Spinal cord (tissue), 10 donors: ENCODE results near the gene BBX. TPM values are rescaled to one million over a fixed set of nuclear protein-coding genes. Genes with fewer than 3 reads are reported as not detected.

Experiments
- DNase-seq, 6 donors: peaks; one replicate each; pipeline versions ENCODE4 v3.0.0 to v3.0.0-alpha.2; 2013 to 2015; ENCODE audit warnings: low spot score in 6 of 6, low read depth in 4 of 6
- H3K27ac ChIP-seq: one replicate; pipeline ENCODE4 v1.5.1; 2013; ENCODE audit warnings: low read depth, low read length, control low read depth
- H3K27me3 ChIP-seq: one replicate; pipeline ENCODE4 v1.6.1; 2013; ENCODE audit warnings: low read length; ENCODE audit not compliant: control insufficient read depth, insufficient read depth
- H3K36me3 ChIP-seq: one replicate; pipeline ENCODE4 v1.6.1; 2013; ENCODE audit warnings: low read length; ENCODE audit not compliant: control insufficient read depth, insufficient read depth
- H3K4me1 ChIP-seq: one replicate; pipeline ENCODE4 v1.6.1; 2013; ENCODE audit warnings: low read length; ENCODE audit not compliant: control insufficient read depth, insufficient read depth
- H3K4me3 ChIP-seq: one replicate; pipeline ENCODE4 v1.5.1; 2013; ENCODE audit warnings: low read depth, low read length, control low read depth
- H3K9me3 ChIP-seq: one replicate; pipeline ENCODE4 v1.6.1; 2013; ENCODE audit warnings: low read length; ENCODE audit not compliant: control insufficient read depth, insufficient read depth
- WGBS: methylation state at CpG from one replicate; pipeline ENCODE4 v1.1.5; 2013; ENCODE audit warnings: missing lambda C conversion rate; ENCODE audit not compliant: insufficient coverage; 5-methylcytosine and 5-hydroxymethylcytosine counted together
- polyA plus RNA-seq, 2 donors: library from polyadenylated mRNA; unstranded; fragments of 120-200 nt; gene quantifications; one replicate each; pipeline ENCODE4 v1.2.1, GENCODE V29; 2013; ENCODE audit not compliant: insufficient read length in 2 of 2
- total RNA-seq, 2 donors: library from RNA; depleted of rRNA in 1 of 2; stranded (reverse); fragments of 120-200 nt in 1 of 2; fragments of >200 nt in 1 of 2; gene quantifications; one replicate each; pipeline versions ENCODE4 v1.2.3 to v1.2.4, GENCODE V29; 2013 to 2014
- donor health status: healthy.

The BBX gene
- total and polyA plus RNA-seq, 4 donors = 20.6 to 72.0 (median 49.1) TPM

DNA sequence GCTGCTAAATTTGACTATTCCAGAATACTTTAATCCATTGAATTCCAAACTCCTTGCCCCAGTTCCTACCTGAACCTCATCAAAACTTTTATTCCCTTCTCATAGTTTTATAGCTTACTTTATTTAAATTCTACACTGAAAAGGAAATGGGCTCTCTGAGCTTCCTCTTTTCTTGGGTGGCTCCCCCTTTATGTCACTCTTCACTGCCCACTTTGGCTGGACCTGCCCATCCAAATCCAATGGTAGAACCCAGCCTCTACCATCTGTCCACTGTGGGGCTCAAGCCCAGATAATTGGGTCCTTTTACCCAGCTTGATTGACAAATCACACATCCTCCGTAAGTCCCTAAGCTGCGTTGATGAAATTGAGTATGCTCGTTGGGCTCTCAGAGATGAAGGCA, 216.5 kb downstream of the BBX start:
- no peak overlapping the region for H3K4me3 ChIP-seq
- DNase-seq = no peak
- no peaks in the 10 kb centered on the region for H3K4me1 ChIP-seq
- WGBS = 41% methylated on average over 2 of the region's 3 CpGs
- no peaks in the 10 kb centered on the region for H3K27me3 ChIP-seq
- H3K36me3 ChIP-seq = no peaks in the 10 kb centered on the region
- no peaks in the 10 kb centered on the region for H3K9me3 ChIP-seq
- H3K27ac ChIP-seq = no peak overlapping the region

DNA sequence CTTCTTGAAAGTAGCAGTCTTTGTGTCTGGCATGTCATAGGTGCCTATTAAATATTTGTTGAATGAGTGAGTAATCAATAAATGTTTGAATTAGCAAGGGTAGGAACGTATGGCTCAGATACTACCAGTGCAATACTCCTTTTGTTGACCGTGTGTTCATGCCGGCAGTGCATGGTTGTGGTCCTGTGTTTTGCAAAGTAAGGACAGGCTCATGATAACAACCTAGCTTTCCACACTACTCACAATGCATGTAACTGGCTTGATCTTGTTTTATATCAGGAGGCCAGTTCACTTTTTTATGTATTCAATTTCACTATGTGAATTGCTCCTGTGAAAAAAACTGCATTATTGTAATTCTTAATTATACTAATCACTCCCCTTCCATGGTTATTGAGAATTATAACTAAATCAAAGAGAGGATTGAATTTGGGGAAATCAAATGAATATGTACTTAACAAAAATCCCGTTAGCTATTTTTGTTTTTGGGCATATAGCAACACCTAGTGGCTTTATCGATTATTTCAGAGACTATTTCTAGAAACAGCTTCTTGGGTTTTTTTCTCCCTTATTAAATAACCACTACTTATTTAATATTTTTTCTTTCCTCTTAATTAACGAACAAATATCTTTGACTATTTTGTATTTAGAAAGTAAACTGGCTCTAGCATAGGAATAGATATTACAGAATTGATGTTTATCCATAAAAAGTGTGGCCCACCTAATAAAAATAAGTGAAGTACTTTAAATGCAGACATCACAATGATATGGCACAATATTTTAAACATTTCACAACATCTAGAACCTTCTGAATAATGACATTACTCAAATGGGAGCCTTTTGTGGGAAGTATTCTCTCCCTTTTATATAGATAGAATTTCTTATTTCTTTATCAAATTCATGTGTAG, 218.5 kb downstream of the BBX start:
- H3K9me3 ChIP-seq = no peaks in the 10 kb centered on the region
- WGBS = no CpG with 5 or more reads among the region's 6 CpGs
- DNase-seq = peak in 5 of 6 donors; percentile 29 to 88 (median 39)
- no peaks in the 10 kb centered on the region for H3K36me3 ChIP-seq
- H3K27me3 ChIP-seq = no peaks in the 10 kb centered on the region
- H3K4me3 ChIP-seq = no peak overlapping the region
- no peaks in the 10 kb centered on the region for H3K4me1 ChIP-seq
- no peak overlapping the region for H3K27ac ChIP-seq

DNA sequence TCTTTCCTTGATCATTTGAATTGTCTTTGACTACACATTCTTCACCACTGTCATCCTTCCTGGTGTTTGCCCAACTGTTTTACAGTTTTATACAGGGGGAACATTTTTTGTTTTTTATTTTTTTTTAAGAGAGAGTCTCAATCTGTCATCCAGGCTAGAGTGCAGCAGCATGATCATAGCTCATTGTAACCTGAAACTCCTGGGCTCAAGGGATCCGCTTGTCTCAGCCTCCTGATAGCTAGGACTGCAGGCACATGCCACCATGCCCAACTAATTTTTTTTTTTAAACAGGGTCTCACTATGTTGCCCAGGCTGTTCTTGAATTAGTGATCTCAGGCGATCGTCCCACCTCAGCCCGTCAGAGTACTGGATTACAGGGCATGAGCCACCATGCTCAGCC, 222.6 kb downstream of the BBX start:
- no peaks in the 10 kb centered on the region for H3K36me3 ChIP-seq
- H3K4me1 ChIP-seq = no peaks in the 10 kb centered on the region
- H3K4me3 ChIP-seq = no peak overlapping the region
- no peaks in the 10 kb centered on the region for H3K9me3 ChIP-seq
- WGBS = 95% methylated on average over 3 of the region's 4 CpGs
- no peak overlapping the region for H3K27ac ChIP-seq
- H3K27me3 ChIP-seq = no peaks in the 10 kb centered on the region
- DNase-seq = no peak

DNA sequence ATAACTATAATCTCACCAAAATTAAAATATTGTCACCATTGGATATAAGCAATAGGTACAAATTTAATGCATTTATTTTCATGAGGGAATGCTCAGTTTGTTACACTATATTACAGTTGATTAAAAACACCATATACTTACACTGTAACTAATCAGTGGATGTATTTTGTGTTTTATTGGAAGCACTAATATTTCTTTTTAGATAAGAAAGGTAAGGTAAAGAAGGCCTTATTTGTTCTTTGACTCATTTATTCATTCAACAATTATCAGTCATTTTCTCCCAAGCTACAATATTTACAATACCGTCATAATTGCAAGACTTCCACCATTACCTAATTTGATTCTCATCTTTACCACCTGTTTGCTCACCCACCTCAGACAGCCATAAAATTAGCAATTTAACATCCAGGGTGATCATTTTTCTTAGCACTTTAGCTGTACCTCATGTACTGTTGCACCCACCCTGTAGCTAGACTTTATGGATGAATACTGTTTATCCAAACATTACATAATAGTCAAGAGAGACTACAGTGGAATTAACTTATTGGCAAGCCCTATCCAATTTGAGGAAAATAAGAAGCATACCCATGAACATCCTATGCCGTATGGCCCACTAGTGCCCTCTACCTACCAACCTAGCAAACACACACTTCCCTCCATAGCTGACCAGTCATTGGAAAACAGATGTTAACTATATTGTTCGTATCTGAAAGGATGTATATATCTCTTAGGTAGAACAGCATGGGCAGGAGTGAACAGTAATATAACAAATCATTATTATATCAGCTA, 229.6 kb downstream of the BBX start:
- Histone ChIP-seq H3K4me3 (no peak overlapping the region), H3K36me3 (no peaks in the 10 kb centered on the region), H3K27ac (no peak overlapping the region), H3K9me3 (no peaks in the 10 kb centered on the region), H3K27me3 (no peaks in the 10 kb centered on the region), H3K4me1 (no peaks in the 10 kb centered on the region)
- WGBS = 93% methylated on average over 1 of the region's 3 CpGs
- DNase-seq = no peak

DNA sequence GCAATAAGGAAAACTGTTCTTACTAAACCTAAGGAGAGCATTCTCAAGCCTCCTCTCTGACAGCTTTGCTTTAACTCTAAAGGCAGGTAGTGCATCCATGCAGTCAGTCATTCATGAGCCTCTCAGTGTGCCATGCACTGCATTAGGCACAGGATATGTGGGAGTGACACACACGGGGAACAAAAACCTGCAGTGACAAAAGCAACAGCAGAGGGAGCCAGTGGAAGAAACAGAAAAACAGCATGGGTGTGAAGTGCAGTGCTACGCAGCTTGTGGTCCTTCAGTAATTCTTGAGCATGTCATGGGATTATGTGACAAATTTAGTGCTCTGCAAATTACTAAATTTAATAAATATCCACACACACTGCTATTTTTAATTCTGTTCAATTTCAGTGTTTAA, 230.7 kb downstream of the BBX start:
- no peaks in the 10 kb centered on the region for H3K9me3 ChIP-seq
- no peaks in the 10 kb centered on the region for H3K36me3 ChIP-seq
- no peak overlapping the region for H3K27ac ChIP-seq
- H3K4me3 ChIP-seq = no peak overlapping the region
- no peaks in the 10 kb centered on the region for H3K4me1 ChIP-seq
- 0% methylated on average over 1 of the region's 2 CpGs for WGBS
- no peaks in the 10 kb centered on the region for H3K27me3 ChIP-seq
- DNase-seq = peak in 4 of 6 donors; percentile 24 to 92 (median 62)

DNA sequence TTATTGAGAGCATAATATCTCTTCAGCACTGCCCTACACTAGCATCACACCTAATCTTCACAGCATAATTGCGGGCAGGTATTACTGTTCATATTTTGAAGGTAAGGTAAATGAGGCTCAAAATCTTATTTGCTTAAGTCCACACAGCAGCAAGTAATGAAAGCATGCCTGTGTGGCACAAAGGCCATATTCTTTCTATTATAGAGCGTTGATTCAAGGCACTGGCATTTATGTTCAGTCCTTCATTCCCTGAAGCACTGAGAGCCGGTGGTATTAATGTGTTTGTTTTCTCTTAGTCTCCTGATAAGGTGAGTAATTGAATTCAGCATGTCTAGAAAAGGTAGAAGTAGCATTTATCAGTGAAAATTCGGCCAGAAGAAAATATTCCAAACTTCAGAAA, 231.2 kb downstream of the BBX start:
- no peak overlapping the region for H3K27ac ChIP-seq
- no CpG with 5 or more reads among the region's 4 CpGs for WGBS

DNA sequence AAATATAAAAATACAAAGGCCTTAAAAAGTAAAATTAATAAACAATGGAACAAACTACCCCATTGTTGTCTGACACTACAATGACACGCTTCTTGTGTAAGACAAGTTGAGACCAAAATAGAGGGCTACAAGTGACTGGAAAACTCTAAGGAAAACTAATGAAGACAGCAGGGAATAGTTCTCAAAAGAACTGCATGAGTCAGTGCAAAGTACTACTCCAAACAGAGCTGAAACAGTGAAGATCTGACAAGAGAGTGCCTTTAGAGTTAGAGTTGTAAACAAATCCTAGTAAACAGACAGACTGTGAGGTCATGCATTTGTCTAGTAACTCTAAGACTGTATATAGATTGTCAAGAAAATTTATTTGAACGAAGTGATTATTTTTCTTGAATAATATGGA, 233.9 kb downstream of the BBX start:
- H3K4me1 ChIP-seq = no peaks in the 10 kb centered on the region
- no CpG with 5 or more reads among the region's 2 CpGs for WGBS
- H3K27ac ChIP-seq = no peak overlapping the region
- no peaks in the 10 kb centered on the region for H3K9me3 ChIP-seq
- H3K36me3 ChIP-seq = no peaks in the 10 kb centered on the region
- no peak for DNase-seq
- no peaks in the 10 kb centered on the region for H3K27me3 ChIP-seq
- no peak overlapping the region for H3K4me3 ChIP-seq

More for the DNA sequence above, 231.2 kb downstream of the BBX start:
- Histone ChIP-seq H3K4me1 (no peaks in the 10 kb centered on the region), H3K36me3 (no peaks in the 10 kb centered on the region), H3K27me3 (no peaks in the 10 kb centered on the region), H3K4me3 (no peak overlapping the region), H3K9me3 (no peaks in the 10 kb centered on the region)
- no peak for DNase-seq

DNA sequence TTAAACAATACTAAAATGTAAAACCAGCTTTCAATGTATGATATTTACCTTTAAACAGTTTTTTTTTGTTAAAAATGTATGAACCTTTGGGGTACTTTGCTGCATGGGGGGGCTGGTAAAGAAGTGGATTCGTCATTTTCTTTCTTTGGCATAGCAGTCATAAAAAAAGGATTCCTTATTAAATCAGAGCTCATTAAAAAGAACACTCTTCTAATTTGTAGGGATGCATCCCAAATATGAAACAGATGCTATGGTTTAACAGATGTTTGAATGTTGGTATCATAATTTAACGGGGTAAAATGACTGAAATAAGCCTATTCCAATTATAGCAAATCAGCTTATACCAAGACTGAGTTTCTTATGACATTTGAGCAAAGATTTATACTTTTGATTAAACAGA, 234.4 kb downstream of the BBX start:
- Histone ChIP-seq H3K27me3 (no peaks in the 10 kb centered on the region), H3K36me3 (no peaks in the 10 kb centered on the region), H3K9me3 (no peaks in the 10 kb centered on the region), H3K4me3 (no peak overlapping the region), H3K4me1 (no peaks in the 10 kb centered on the region), H3K27ac (no peak overlapping the region)
- DNase-seq = no peak
- WGBS = no CpG with 5 or more reads among the region's 2 CpGs

DNA sequence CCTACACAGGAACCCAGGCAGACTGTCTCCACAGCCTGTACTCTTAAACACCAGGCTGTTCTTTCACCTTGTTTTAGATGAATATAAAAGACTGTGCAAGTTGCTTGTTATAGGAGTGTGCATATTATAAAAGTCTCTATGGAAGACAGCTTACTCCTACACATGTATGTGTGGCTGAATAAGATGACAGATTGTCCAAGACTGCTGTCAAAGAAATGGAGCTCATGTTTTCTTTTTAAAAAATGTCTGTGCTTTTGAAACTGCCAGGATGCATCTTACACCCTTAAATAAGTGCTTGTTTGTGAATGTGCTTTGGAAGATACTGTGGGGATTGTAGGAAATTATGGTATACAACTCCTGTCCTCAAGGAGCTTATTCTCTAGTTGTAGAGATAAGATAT, 237.4 kb downstream of the BBX start:
- Histone ChIP-seq H3K36me3 (no peaks in the 10 kb centered on the region), H3K9me3 (no peaks in the 10 kb centered on the region), H3K4me3 (no peak overlapping the region), H3K4me1 (no peaks in the 10 kb centered on the region), H3K27me3 (no peaks in the 10 kb centered on the region), H3K27ac (no peak overlapping the region)
- peak in 1 of 6 donors; percentile 52 for DNase-seq
